Gastroesophageal sphincter (tissue), 3 donors: ENCODE data around the gene UGGT1.

Experiments used
- CTCF ChIP-seq, 4 experiments: fragments of 200-600 bp in 2 of 4; fragments of 450-650 bp in 2 of 4; sonication (generic) in 1 of 4; IDR thresholded peaks; one replicate each; pipeline ENCODE4 v1.5.1; 2017 to 2019; ENCODE audit warnings: antibody characterized with exemption in 4 of 4, mild to moderate bottlenecking in 2 of 4, moderate library complexity in 2 of 4
- POLR2A ChIP-seq, 2 donors: fragments of 450-650 bp; IDR thresholded peaks; one replicate each; pipeline ENCODE4 v1.6.1; 2017; ENCODE audit warnings: antibody characterized with exemption in 2 of 2, mild to moderate bottlenecking in 2 of 2, moderate library complexity in 1 of 2
- POLR2AphosphoS5 ChIP-seq: sonication (generic); formaldehyde crosslinking; IDR thresholded peaks from one replicate; pipeline ENCODE4 v1.6.1; 2017; ENCODE audit warnings: antibody characterized with exemption

GRCh38 chr2:128177315-128177714 is 86.3 kb downstream of the UGGT1 start:
- no peak for TF ChIP-seq POLR2A (IDR thresholded peaks at IDR 0.05)
- TF ChIP-seq CTCF (IDR thresholded peaks at IDR 0.05): no peak
- no peak for TF ChIP-seq POLR2AphosphoS5
